ENCODE measurements around the gene EPOP. TPM values are rescaled to one million over a fixed set of nuclear protein-coding genes. Genes with fewer than 3 reads are reported as not detected.

Gene EPOP
- total and polyA plus RNA-seq, 2 of the 13 experiments (the other 11 are each of a cell fraction or from before 2014, with no cell fraction given): 14.7 to 37.8 TPM

- TF ChIP-seq HMGXB4 (CRISPR knock-in tag; IDR thresholded peaks at IDR 0.05; ENCODE audit: borderline replicate concordance in 1 of 2, low read depth in 1 of 2) (0 out of 4 replicates have a peak, but pooled peaks of 1 of the 2 experiments have one; percentile 12), KLF15 (CRISPR knock-in tag; IDR thresholded peaks at IDR 0.05; ENCODE audit: borderline replicate concordance) (no peak), SMC3 (IDR thresholded peaks at IDR 0.05; ENCODE audit: low read length) (no peak), SAP130 (CRISPR knock-in tag; IDR thresholded peaks at IDR 0.05; ENCODE audit: low read depth) (peak; percentile 42; the same call in 1 of the 2 replicates), SOX6 (IDR thresholded peaks at IDR 0.05) (no peak), SOX6 (CRISPR knock-in tag; IDR thresholded peaks at IDR 0.05) (0 out of 2 replicates have a peak, but pooled peaks have one; percentile 35), ZNF766 (CRISPR knock-in tag; IDR thresholded peaks at IDR 0.05; ENCODE audit: borderline replicate concordance) (0 out of 2 replicates have a peak, but pooled peaks have one; percentile 47), HNRNPUL1 (IDR thresholded peaks at IDR 0.05; ENCODE audit: low read depth, low read length) (no peak), CHD4 (IDR thresholded peaks at IDR 0.05; ENCODE audit: borderline replicate concordance, low read length) (0 out of 2 replicates have a peak, but pooled peaks have one; percentile 62), SCMH1 (CRISPR knock-in tag; IDR thresholded peaks at IDR 0.05; ENCODE audit: borderline replicate concordance) (no peak), MEIS1 (CRISPR knock-in tag; IDR thresholded peaks at IDR 0.05; ENCODE audit: borderline replicate concordance) (0 out of 2 replicates have a peak, but pooled peaks have one; percentile 8), FOXJ3 (CRISPR knock-in tag; IDR thresholded peaks at IDR 0.05; ENCODE audit: borderline replicate concordance) (no peak), THAP9 (CRISPR knock-in tag; IDR thresholded peaks at IDR 0.05; ENCODE audit: borderline replicate concordance) (peak; percentile 13; the same call in 1 of the 2 replicates), ZSCAN12 (CRISPR knock-in tag; IDR thresholded peaks at IDR 0.05) (no peak), ZNF350 (CRISPR knock-in tag; IDR thresholded peaks at IDR 0.05; ENCODE audit: borderline replicate concordance, low read depth) (peak; percentile 29; the same call in 1 of the 2 replicates), ZFY (CRISPR knock-in tag; IDR thresholded peaks at IDR 0.05) (peak; percentile 39), GATAD2A (CRISPR knock-in tag; IDR thresholded peaks at IDR 0.05) (peak; percentile 41; the same call in 1 of the 2 replicates), HDAC1 (CRISPR knock-in tag; IDR thresholded peaks at IDR 0.05) (0 out of 2 replicates have a peak, but pooled peaks have one; percentile 17), ONECUT2 (CRISPR knock-in tag; IDR thresholded peaks at IDR 0.05) (peak; percentile 98)
- TF ChIP-seq, protein P1, sequence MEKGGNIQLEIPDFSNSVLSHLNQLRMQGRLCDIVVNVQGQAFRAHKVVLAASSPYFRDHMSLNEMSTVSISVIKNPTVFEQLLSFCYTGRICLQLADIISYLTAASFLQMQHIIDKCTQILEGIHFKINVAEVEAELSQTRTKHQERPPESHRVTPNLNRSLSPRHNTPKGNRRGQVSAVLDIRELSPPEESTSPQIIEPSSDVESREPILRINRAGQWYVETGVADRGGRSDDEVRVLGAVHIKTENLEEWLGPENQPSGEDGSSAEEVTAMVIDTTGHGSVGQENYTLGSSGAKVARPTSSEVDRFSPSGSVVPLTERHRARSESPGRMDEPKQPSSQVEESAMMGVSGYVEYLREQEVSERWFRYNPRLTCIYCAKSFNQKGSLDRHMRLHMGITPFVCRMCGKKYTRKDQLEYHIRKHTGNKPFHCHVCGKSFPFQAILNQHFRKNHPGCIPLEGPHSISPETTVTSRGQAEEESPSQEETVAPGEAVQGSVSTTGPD (CRISPR knock-in tag; IDR thresholded peaks at IDR 0.05): no peak
- TF ChIP-seq, protein P2, sequence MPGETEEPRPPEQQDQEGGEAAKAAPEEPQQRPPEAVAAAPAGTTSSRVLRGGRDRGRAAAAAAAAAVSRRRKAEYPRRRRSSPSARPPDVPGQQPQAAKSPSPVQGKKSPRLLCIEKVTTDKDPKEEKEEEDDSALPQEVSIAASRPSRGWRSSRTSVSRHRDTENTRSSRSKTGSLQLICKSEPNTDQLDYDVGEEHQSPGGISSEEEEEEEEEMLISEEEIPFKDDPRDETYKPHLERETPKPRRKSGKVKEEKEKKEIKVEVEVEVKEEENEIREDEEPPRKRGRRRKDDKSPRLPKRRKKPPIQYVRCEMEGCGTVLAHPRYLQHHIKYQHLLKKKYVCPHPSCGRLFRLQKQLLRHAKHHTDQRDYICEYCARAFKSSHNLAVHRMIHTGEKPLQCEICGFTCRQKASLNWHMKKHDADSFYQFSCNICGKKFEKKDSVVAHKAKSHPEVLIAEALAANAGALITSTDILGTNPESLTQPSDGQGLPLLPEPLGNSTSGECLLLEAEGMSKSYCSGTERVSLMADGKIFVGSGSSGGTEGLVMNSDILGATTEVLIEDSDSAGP (CRISPR knock-in tag; IDR thresholded peaks at IDR 0.05; ENCODE audit: borderline replicate concordance): peak; percentile 76
Observed at GRCh38 chr17:38671939-38672720, 2.6 kb downstream of the EPOP start (continued).
